SHP77 treated with DMSO at 0.1 percent for 48 hours (cell line): ENCODE data around the gene TRABD2B.

Source experiments
- DNase-seq: peaks from one replicate; lab custom pipeline; 2025; lab: John Stamatoyannopoulos, UW

TRABD2B gene

DNA sequence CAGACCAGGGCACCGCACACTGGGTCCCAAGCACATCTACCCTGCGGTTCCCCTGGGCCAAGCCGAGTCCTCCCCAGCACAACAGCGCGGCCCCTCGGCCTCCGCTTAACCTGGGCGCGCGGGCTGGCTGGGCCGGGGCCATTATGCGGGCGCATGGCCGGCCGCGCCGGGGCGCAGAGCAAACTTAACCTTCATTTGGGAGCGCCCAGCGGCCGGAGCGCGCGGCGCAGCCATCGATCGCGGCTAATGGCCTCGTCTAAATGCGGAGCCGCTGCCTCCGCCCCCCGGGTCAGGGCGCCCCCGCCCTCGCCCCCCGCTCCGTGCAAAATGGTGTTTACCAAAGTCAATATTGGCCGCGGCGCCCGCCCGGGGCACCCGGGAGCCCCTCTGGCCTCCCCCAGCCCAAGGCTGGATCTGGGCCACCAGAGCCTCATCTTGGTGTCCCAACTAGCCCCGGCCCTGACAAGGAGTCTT lies 272.1 kb downstream of the TRABD2B start:
- DNase-seq, result no peak

DNA sequence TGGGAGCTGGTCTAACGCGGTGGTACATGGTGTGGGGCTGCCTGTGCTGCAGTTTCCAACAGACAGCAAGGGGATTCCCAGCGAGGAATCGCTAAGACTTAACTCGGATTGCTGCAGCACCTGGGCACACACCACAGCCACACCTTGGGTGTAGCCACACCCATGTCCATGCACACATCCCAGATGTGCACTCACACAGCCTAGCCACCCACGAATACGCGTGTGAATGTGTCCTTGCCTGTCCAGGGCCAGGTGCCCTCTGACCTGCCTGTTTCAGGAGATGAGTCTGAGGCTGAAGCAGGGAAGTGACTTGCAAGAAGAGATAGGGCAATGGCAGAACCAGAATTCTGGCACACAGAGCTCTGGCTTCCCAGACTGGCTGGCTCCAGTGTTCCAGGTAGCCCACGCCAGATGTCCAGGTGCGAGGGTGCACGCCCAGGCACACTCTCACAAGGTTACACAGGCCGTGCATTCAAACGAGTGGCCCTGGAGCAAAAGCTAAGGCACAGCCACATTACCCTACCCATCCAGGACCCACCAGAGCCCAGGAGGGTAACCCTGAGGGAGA lies 272.7 kb downstream of the TRABD2B start:
- DNase-seq, result no peak

DNA sequence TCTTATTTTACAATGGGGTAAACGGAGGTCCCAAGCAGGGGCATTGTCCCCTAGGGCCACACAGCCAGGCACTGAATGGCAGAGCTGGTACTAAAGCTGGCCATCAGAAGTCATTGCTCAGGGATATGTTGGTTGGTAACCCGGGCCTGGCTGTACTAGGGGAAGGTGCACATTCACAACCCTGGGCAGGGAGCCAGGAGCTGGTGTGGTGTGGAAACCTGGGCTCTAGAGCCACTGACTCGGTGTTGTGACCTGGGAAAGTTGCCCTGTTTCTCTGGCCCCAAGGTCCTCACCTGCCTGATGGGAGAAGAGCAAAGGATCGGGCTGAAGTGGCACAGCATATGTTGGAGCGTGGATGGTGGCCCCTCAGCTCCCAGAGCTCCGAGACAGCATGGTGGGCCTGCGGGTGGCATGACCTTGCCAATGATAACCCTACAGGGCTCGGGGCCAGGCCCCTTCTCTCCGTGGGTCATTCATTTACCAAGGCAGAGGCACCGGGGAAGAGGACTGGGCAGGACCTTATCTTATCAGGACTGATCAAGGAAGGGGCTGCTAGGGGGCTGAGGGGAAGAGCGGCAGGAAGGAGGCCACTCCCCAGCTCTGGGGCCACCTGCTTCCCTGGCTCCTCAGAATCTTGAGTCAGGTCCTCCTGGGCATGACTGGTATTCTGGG lies 274.1 kb downstream of the TRABD2B start:
- DNase-seq, result no peak

DNA sequence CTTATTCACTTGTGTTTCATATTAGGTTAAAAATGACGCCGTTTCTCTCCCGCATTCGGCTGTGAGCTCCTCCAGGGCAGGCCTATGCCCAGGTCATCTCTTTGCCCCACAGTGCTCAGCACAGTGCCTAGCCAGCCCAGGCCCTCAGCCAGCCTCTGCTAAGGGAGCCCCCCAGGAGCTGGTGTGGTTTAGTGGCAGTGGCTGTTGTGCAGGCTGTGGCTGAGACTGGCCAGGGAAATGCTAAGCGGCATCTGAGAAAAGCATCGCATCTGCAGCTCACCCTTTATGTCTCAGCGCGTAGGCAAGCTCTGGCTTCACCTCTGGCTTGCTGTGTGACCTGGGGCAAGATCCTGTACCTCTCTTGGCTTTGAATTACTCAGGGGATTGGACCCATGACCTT lies 275.1 kb downstream of the TRABD2B start:
- no peak for DNase-seq

DNA sequence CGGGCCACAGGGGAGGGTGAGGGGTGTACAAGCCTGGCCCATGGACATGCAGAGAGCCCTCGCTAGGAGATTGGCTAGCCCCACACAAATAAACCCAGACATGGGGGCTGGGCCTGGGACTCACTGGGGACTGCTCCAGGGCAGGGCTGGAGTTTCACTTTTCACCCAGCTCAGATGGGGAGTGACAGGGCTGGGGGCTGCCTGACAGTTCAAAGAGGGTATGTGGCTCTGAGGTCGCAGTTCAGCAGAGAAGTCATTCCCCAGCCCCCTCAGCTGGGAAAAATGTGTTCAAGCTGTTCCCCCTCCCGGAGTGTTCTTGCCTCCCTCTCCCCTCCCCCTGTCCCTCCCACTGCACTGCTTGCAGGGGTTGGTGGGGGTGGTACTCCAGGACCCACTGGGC lies 277.1 kb downstream of the TRABD2B start:
- DNase-seq, result no peak

DNA sequence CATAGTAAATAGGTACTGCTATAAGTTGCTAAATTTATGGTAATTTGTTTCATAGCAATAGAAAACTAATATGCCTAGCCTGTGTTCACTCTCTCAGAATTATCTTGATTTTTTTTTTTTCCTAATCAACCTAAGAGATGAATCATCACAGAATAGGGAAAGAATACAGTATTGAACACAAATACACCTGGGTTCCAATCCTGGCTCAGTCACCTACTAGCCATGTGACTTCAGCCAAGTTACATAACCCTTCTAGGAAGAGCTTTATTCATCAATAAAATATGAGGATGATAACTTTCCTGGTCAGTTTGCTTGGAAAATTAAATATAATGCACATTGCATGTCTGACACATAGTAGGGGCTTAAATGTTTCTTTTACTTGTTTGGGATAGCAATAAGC lies 279.8 kb downstream of the TRABD2B start:
- DNase-seq, result no peak

DNA sequence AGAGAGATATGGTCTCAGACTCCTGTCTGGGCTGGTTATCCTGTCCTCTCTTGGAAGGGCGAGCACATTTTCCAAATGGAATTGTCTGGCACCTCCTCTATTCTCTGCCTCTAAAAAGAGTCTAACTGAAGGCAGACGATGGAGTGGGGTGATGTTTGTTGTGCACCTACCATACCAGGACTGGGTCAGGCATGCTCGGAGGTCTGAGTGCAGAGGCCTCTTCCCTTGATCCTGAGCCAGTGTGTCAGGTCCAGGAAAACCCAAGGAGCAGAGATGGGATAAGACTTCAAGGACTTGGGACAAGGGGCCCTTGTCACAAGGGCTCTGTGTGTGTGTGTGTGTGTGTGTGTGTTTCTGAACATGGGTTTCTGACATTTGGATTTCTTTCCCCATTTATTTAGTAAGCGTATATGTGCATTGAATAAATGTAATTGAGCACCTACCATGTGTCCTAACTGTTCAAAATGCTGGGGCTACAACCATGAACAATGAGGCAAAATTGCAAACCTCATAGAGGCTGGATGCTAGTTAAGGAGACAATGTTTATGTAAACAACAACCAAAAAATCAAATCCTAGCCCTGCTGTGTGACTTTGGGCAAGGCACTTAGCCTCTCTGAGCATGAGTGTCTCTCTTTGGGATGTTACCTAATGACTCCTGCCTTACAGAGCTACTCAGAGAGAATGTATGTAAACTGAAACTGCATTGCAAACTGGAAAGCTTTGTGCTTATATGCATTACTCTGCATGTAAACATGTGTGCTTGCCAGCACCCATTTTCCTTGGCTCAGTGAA lies 283.0 kb downstream of the TRABD2B start:
- no peak for DNase-seq

DNA sequence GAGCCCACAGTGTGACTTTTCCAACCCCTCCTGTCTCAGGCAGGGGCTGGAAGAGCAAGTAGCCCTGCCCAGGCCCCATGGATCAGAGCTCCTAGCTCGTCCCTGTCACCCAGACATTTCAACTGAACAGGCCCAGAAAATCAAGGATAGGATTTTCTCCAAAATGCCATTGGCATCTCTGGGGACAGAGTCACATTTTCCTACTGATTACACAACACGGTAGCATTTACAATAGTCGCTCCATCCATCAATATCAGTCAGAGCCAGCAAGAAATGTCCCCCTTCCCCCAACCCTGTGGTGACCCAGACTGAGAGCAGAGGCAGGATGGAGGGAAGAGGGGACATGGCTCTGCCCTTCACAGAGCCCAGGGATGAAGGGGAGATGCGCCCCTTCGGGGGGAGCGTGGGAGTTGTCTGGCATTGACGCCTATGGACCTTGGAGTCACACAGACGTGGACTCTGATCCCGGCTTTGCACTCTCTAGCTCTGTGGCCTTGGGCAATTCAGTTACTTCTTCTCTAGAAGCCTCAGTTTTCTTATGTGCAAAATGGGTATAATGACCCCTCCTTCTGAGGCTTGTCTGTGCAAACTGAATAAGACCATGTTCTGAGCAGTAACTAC lies 283.7 kb downstream of the TRABD2B start:
- no peak for DNase-seq

DNA sequence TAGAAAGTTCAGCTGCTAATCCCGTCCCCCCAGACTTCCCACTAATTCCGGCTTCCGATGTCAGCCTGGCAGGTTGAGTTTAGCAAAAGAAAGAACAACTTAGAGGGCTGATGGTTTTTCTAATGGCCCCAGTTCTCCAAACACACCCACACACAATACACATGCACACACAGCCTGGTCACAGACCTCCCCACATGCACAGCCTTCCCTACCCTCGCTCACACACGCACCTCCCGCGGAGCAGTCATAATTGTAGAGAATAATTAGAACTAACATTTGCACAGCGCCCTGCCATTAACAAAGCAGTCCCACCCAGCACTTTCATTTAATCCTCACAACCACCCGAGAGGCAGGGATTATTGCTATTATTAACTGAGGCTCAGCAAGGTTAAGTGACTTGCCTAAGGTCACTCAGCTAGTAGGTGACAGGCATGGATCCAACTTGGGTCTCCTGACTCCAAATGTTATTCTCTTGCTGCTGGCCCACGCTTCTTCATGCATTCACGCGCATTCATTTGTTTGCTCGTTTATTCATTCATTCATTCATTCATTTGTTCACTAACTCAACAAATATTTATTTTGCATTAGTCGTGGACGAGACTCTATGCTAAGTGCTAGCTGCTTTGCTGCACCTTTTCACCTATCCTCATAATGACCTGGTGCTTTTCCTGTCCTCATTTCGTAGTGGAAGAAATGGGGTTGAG lies 284.4 kb downstream of the TRABD2B start:
- DNase-seq, result no peak

DNA sequence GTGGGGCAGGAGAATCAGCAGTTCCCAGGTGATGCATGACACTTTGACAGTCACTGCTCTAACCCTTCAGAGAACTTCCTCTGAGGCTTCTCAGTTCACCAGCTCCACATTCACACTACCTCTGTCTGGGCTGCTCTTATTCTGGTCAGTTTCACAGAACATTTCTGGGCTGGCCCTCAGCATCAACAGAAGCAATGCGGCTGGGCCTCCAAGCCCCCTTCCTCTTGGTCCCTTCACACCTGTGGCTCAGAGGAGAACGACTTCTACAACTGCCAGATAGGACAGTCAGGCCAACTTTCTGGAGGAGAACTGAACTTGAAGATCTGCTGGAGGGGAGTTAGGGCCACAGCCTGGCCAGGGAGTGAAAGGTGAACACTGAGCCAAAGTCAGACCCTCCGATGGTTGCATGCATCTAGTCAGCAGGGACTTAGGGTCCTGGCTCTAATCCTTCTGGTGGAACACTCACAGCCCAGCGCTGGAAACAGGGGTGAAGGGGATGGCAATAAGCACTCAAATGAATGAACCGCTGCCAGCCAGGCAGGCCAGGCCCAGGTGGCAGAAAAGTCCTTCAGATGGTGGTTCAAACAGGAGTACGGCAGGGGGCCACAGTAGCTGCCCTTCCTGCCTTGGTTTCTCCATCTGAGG lies 285.2 kb downstream of the TRABD2B start:
- no peak for DNase-seq

DNA sequence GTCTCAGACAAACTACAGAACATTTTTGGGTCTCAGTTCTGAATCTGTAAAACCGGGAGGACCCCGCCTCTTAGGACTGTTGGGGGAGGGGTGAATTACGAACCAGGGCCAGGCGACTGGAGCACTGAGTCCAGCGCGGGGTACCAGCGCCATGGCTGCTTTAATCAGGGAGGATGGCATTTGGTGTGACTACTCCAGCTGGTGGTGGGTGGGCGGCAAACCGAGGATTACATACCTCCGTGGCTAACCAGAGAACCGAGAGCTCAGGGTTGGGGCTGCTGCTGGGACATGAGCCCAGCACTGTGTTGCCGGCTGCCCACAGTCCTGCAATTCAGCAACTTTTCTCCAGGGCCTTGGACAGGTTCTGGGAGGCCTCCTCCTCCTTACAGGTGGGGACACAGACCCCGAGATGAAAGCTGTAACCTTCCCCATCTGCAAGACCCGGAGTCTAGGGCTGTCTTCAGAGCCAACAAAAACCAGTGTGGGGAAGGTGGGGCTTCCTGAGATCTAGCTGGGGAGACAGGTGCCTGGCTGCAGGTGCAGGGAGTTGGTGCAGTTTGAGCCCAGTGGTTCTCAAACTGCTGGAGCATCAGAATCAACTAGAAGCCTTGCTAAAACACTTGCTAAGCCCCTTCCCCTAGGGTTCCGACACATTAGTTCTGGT lies 285.9 kb downstream of the TRABD2B start:
- no peak for DNase-seq
